GM21723 (cell line): ENCODE measurements around the gene MRPL2.

Experiments used
- ATAC-seq: cut with Tn5 transposase; IDR thresholded peaks from one replicate; pipeline ENCODE4 v1.9.1; 2021; ENCODE audit warnings: mild to moderate bottlenecking, moderate library complexity; ENCODE audit not compliant: unreplicated experiment

MRPL2 gene

GRCh38 chr6:43059168-43060033 lies at the start of gene MRPL2, which contains the start of gene KLC4:
Gene MRPL2 (minus strand): TSS chr6:43059434. CDS start chr6:43059381, 53 bp downstream.
Gene KLC4 (plus strand): TSS chr6:43059631. CDS start chr6:43061336, 1,705 bp downstream.
- ATAC-seq = peak; percentile 76

GRCh38 chr6:43107344-43108062 lies 48.3 kb upstream of the MRPL2 start:
- ATAC-seq = no peak

- ATAC-seq = no peak
Measured at GRCh38 chr6:43105538-43106222, 46.4 kb upstream of the MRPL2 start.

GRCh38 chr6:43103253-43103876 lies 44.1 kb upstream of the MRPL2 start:
- ATAC-seq = no peak

- ATAC-seq = no peak
Measured at GRCh38 chr6:43101497-43101896, 42.3 kb upstream of the MRPL2 start.

GRCh38 chr6:43097502-43097901 lies 38.3 kb upstream of the MRPL2 start:
- no peak for ATAC-seq

- ATAC-seq = no peak
Measured at GRCh38 chr6:43097098-43097489, 37.9 kb upstream of the MRPL2 start.

GRCh38 chr6:43096451-43097097 lies 37.3 kb upstream of the MRPL2 start:
- no peak for ATAC-seq

- no peak for ATAC-seq
Measured at GRCh38 chr6:43095939-43096338, 36.7 kb upstream of the MRPL2 start.

GRCh38 chr6:43093436-43094289 lies 34.4 kb upstream of the MRPL2 start:
- no peak for ATAC-seq

GRCh38 chr6:43092635-43093034 lies 33.4 kb upstream of the MRPL2 start:
- ATAC-seq = no peak

GRCh38 chr6:43091436-43091991 lies 32.3 kb upstream of the MRPL2 start:
- ATAC-seq = no peak

GRCh38 chr6:43091020-43091419 lies 31.8 kb upstream of the MRPL2 start:
- no peak for ATAC-seq

GRCh38 chr6:43090559-43090956 lies 31.3 kb upstream of the MRPL2 start:
- no peak for ATAC-seq

- ATAC-seq = no peak
Measured at GRCh38 chr6:43089874-43090558, 30.8 kb upstream of the MRPL2 start.

- ATAC-seq = no peak
Measured at GRCh38 chr6:43089467-43089866, 30.2 kb upstream of the MRPL2 start.

GRCh38 chr6:43088654-43089056 lies 29.4 kb upstream of the MRPL2 start:
- ATAC-seq = no peak

GRCh38 chr6:43086022-43086658 lies 26.9 kb upstream of the MRPL2 start:
- no peak for ATAC-seq
